EL (cell line): ENCODE results near the gene ZFPM1.
"Not testable (repeated sequence)": the region's sequence is repeated elsewhere in the genome, so short reads cannot be mapped to it uniquely, and the experiment has no call there.

ENCODE experiments used
- DNase-seq: peaks from one replicate; pipeline ENCODE4 v3.0.0-alpha.2; 2016

ZFPM1 gene

GRCh38 chr16:88517208-88517774, 64.2 kb downstream of the ZFPM1 start:
- not testable (repeated sequence) for DNase-seq

- not testable (repeated sequence) for DNase-seq
These were observed 65.5 kb downstream of the ZFPM1 start for GRCh38 chr16:88518411-88519111.

DNA sequence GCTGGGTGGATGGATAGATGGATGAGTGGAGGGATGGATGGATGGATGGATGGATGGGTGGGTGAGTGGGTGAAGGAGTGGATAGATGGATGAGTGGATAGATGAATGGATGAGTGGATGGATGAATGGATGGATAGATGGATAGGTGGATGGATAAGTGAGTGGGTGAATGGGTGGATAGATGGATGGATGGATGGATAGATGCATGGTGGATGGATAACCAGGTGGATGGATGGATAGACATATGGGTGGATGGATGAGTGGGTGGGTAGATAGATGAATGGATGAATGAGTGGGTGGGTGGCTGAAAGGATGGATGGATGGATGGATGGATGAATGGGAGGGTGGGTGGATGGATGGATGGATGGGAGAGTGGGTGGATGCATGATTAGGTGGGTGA, 66.2 kb downstream of the ZFPM1 start:
- no peak for DNase-seq

DNA sequence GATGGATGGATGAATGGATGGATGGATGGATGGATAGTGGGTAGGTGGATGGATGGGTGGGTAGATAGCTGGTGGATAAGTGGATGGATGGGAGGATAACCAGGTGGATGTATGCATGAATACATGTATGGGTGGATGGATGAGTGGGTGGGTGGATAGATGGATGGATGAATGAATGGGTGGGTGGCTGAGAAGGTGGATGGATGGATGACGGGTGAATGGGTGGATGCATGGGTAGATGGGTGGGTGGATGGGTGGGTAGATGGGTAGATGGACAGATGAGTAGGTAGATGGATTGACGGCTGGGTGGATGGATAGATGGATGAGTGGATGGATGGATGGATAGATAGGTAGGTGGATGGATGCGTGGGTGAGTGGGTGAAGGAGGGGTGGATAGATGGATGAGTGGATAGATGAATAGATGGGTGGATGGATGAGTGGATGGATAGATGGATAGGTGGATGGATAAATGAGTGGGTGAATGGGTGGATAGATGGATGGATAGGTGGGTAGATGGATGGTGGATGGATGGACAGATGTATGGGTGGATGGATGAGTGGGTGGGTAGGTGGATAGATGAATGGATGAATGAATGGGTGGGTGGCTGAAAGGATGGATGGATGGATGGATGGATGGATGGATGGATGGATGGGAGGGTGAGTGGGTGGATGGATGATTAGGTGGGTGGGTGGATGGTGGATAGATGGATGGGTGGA, 67.0 kb downstream of the ZFPM1 start:
- DNase-seq = no peak

DNA sequence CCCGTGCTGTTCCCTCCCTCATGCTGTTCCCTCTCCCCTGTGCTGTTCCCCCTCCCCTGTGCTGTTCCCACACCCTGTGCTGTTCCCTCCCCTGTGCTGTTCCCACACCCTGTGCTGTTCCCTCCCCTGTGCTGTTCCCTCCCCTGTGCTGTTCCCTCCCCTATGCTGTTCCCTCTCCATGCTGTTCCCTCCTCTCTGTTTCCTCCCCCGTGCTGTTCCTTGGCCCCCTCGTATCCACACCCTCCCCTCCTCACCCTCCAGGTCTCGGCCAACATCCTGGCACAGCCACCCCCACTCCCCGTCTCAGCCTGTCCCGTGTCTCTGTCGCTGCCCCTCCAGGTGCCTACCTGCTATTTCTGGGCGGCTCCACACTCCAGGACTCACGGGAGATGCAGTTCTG, 68.6 kb downstream of the ZFPM1 start:
- DNase-seq = no peak

GRCh38 chr16:88522276-88522949, 69.3 kb downstream of the ZFPM1 start:
- DNase-seq = no peak

DNA sequence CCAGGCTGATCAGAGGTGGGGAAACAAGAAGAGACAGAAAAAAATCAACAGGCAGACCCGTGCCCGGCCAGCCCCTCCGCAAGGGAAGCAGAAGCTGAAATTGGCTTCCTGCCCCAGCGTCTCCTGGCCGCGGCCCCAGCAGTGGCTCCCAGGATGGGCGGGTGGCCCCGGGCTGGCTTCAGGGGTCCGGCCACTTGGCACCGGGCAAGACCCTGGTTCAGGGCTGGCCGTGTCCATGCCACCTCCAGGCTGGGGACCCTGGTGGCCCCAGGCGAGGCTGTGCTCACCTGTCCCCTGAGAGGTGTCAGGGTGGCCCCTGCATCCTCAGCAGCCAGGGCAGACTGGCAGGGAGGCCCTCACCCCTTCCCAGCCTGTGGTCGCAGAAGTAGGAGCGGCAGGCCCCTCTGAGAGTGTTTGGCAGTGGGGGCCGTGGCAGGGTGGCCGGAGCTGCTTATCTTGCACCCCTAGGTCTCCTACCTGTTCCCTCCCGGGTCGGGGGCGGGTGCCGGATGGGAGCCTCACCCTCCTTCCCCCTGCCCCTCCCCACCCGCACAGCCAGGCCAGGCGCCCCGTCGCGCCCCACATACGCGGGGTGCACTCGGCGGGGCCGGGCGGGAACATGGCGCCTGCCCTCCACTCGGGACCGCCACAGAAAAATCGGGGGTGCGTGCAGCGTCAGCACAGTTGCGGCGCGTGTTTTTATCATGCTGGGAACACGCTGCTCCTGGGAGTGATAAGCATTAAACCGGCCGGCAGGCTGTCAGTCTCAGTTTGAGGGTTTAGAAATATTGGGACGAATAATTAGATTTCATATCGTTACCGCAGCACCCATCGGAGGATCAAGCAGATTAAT, 70.5 kb downstream of the ZFPM1 start:
- no peak for DNase-seq

DNA sequence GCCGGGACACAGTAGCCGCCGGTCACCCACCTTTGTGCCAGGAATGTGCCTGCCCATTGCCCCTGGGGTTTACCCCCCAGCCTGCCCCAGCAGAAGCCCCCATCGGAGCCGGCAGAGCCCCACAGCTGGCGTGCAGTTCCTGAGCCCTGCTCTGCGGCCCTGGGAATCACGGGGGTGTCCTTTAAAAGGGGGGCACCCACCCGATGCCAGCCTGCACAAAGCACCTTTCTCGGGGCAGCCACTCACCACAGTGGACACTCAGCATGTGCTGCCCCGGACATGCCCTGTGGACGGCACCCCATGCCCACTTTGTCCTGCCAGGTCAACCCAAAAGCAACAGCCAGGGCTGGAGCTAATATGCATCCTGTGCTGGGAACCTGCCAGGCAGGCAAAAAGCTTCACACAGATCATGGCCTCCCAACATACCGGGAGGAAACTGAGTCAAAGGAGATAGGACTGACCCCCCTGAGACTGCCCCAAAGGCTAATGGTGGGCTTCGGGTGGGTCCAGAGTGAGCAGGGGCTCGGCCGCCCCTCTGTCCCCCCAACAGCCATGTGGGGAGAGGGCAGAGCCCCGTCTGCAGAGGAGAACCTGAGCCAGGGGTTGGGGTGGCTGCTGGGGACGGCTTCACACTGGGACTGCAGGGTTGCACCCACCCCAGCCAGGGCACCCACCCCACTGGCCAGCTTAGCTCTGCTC, 71.3 kb downstream of the ZFPM1 start:
- DNase-seq = no peak

DNA sequence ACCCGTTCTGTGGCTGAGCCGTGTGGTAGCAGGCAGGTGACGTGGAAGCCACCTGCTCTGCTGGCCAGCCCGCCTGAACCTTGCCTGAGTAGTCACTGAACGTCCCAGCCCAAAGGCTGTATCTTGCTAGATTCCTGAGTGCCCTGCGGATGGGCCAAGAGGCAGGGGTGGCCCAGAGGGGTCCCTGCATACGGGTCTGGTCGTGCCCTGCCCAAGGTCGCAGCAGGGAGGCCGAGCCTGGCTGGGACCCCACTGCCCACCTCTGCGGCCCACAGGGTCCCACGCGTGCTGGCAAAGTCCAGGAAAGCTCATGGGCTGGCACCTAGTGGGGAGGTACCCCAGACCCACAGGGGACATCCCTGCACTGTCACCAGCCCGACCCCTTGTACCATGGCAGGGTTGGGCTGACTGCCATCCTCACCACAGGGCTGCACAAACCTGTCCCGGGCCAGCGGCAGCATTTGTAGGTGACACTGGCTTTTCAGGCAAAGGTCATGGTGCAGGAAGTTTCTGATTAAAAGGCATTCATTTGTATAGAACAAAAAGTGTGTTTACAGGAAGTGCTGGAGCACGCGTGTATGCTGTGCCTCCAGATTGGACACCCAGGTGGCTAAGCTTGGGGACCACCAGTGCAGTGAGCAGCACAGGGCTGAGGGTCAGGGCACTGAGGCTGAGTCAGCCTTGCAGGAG, 72.0 kb downstream of the ZFPM1 start:
- DNase-seq = no peak

GRCh38 chr16:88525663-88525990, 72.5 kb downstream of the ZFPM1 start:
- no peak for DNase-seq

- no peak for DNase-seq
These were observed 73.2 kb downstream of the ZFPM1 start for GRCh38 chr16:88526008-88526905.

DNA sequence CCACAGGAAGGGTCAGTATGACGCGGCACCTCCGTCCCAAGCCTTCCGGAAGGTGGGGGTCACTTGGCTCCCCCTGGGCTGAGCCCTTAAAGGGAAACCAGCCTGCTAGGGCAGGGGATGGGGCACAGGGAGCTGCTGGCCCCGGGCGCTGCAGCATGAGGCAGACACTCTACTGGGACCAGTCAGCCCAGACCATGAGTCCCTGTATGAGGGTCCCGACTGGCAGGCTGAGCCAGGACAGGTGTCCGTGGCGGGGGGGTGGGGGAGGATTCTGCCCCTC, 73.8 kb downstream of the ZFPM1 start:
- no peak for DNase-seq

DNA sequence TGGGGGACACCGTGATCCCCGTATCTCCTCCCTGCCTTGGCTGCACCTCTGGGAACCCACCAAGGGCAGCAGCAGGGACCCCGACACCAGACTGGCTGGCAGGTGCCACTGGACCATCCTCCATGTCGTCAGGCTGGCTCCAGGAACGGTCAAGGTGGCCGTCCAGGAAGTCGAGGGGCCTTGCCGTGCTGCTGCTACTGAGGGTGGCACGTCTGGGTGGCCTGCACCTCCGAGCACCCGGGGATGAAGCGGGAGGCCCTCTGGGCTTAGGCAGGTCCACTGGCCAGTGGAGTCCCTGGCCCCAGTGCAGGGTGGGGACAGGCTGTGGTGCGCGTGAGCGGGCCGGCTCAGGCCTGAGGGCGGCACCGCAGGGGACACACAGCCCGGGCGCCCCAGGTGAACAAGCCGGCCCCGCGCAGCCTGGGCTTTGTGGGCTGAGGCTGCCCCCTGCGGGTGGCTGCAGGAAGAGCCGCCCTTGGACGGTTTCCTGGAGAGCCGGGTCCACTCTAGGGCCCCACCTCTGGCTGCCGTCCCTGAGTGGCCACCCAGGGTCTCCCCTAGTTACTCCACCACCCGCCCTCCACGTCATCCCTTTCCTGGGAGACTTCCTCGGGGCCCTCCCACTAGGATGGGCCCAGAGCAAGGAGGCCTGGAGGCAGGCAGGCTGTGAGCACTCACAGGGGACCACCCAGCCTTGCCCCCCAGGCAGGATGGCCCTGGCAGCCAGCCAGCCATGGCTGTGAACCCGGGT, 74.3 kb downstream of the ZFPM1 start:
- DNase-seq = peak; percentile 65

- no peak for DNase-seq
These were observed 75.1 kb downstream of the ZFPM1 start for GRCh38 chr16:88527937-88528743.

DNA sequence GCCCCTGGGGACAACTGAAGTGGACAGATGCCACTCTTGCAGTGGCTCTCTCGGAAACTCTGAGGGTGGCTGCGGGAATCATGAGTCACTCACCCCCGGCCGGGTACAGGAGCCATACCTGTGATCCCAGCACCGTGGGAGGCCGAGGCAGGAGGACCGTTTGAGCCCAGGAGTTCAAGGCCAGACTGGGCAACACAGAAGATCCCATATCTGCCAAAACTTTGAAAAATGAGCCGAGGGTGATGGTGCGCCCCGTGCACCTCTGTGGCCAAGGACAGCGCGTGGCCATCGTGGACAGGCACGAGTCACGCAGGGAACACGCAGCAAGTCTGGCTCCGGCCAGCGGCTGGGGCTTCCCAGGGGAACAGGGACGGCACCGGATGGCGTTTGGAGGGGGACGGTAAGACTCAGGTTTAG, 75.8 kb downstream of the ZFPM1 start:
- no peak for DNase-seq

- DNase-seq = no peak
These were observed 76.5 kb downstream of the ZFPM1 start for GRCh38 chr16:88529596-88529995.

DNA sequence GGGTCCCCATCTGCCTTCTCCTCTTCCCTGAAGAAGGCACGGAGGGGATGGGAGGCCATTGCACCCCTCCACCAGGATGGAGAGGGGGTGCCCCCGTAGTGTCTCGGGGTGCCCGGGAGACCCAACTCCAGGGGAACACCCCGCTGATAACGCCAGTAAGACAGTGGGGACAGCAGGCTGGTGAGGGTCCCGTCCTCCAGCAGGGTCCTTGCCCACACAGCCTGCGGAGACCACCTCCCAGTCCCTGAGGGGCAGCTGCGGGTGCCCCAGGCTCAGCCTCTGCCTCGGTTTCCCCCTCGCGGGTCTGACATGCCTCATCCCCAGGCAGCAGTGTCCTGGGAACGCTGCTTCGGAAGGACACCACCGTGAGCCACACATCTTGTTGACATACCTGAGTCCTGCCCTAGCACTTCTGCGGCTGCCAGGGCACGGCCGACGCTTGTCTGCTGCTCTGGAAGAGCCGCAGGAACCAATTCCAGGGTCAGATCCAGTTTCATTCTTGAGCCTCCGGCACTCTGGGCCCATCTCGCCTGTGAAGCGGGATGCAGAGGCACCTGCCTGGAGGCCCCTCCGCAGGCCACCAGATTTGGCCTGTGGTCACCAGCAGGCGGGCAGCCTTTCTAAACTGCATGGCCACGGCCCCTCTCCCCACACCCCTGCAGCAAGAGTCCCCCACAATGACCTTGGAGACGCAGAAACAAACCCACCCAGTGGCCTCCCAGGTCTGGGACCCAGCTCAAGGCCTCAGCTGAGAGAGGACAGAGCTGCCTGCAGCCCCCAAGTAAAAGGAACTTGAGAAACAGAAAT, 77.2 kb downstream of the ZFPM1 start:
- no peak for DNase-seq

DNA sequence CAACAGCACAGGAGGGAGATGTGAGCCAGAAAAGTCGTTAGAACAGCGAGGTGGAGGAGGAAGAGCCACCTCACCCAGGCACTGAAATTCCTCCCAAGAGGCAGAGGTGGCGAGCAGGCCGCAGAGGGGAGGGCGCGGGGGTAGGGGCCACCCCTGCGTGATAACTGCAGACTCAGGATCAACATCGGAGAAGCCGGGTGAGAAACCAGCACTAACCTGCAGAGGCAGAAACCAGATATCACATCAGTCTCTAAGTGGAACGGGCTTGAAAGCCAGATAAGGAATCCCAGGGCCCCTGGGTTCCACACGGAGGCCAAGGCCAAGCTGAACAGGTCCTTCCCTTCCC, 77.8 kb downstream of the ZFPM1 start:
- DNase-seq = no peak
